Spinal cord (tissue), 10 donors: Measurements from ENCODE around the gene TELO2. TPM values are rescaled to one million over a fixed set of nuclear protein-coding genes. Genes with fewer than 3 reads are reported as not detected.

Experiments used
- DNase-seq, 6 donors: peaks; one replicate each; pipeline versions ENCODE4 v3.0.0 to v3.0.0-alpha.2; 2013 to 2015; ENCODE audit warnings: low spot score in 6 of 6, low read depth in 4 of 6
- H3K27ac ChIP-seq: one replicate; pipeline ENCODE4 v1.5.1; 2013; ENCODE audit warnings: low read depth, low read length, control low read depth
- H3K27me3 ChIP-seq: one replicate; pipeline ENCODE4 v1.6.1; 2013; ENCODE audit warnings: low read length; ENCODE audit not compliant: control insufficient read depth, insufficient read depth
- H3K36me3 ChIP-seq: one replicate; pipeline ENCODE4 v1.6.1; 2013; ENCODE audit warnings: low read length; ENCODE audit not compliant: control insufficient read depth, insufficient read depth
- H3K4me1 ChIP-seq: one replicate; pipeline ENCODE4 v1.6.1; 2013; ENCODE audit warnings: low read length; ENCODE audit not compliant: control insufficient read depth, insufficient read depth
- H3K4me3 ChIP-seq: one replicate; pipeline ENCODE4 v1.5.1; 2013; ENCODE audit warnings: low read depth, low read length, control low read depth
- H3K9me3 ChIP-seq: one replicate; pipeline ENCODE4 v1.6.1; 2013; ENCODE audit warnings: low read length; ENCODE audit not compliant: control insufficient read depth, insufficient read depth
- WGBS: methylation state at CpG from one replicate; pipeline ENCODE4 v1.1.5; 2013; ENCODE audit warnings: missing lambda C conversion rate; ENCODE audit not compliant: insufficient coverage; 5-methylcytosine and 5-hydroxymethylcytosine counted together
- polyA plus RNA-seq, 2 donors: library from polyadenylated mRNA; unstranded; fragments of 120-200 nt; gene quantifications; one replicate each; pipeline ENCODE4 v1.2.1, GENCODE V29; 2013; ENCODE audit not compliant: insufficient read length in 2 of 2
- total RNA-seq, 2 donors: library from RNA; depleted of rRNA in 1 of 2; stranded (reverse); fragments of 120-200 nt in 1 of 2; fragments of >200 nt in 1 of 2; gene quantifications; one replicate each; pipeline versions ENCODE4 v1.2.3 to v1.2.4, GENCODE V29; 2013 to 2014
- donor health status: healthy.

The TELO2 gene
- total and polyA plus RNA-seq, 4 donors = 16.9 to 65.6 (median 37.8) TPM

DNA sequence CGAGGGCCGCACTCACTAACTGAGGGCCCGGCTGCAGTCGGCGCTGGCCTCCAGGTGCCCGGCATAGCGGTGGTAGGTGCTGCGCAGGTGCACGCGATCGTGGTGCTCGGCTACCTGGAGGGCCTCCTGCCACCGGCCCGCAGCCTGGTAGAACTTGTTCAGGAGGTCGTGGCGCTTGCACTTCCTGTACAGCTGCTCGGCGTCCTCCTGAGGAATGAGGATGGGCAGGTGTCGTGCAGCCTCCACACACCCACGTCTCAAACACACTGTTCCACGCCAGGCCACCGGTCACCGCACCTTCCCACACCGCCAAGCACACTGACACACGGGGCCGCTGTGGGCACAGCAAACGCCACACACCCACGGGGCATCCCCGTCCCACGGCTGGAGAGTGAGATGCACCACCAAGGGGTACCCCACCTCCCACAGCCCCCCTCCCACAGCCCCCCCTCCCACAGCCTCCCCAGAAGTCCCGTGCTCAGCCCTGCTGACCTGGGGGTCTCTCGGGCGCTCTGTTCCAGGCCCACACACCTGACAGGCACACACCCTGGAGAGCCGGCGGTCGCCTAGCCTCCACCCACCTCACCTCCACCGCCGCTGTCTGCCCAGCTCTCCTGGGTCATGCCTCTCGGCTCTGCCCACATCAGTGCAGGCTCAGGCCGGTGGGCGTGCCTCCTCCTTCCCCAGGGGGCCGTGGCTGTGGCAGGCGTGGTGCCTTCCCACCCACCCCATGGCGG is 32.9 kb downstream of the TELO2 start:
- H3K4me3 ChIP-seq = no peak overlapping the region
- H3K27me3 ChIP-seq = no peaks in the 10 kb centered on the region
- peaks cover 93% of the 10 kb centered on the region for H3K36me3 ChIP-seq
- no peak overlapping the region for H3K27ac ChIP-seq
- DNase-seq = no peak
- WGBS = 93% methylated on average over 42 of the region's 44 CpGs
- no peaks in the 10 kb centered on the region for H3K9me3 ChIP-seq
- peaks cover 20% of the 10 kb centered on the region for H3K4me1 ChIP-seq

DNA sequence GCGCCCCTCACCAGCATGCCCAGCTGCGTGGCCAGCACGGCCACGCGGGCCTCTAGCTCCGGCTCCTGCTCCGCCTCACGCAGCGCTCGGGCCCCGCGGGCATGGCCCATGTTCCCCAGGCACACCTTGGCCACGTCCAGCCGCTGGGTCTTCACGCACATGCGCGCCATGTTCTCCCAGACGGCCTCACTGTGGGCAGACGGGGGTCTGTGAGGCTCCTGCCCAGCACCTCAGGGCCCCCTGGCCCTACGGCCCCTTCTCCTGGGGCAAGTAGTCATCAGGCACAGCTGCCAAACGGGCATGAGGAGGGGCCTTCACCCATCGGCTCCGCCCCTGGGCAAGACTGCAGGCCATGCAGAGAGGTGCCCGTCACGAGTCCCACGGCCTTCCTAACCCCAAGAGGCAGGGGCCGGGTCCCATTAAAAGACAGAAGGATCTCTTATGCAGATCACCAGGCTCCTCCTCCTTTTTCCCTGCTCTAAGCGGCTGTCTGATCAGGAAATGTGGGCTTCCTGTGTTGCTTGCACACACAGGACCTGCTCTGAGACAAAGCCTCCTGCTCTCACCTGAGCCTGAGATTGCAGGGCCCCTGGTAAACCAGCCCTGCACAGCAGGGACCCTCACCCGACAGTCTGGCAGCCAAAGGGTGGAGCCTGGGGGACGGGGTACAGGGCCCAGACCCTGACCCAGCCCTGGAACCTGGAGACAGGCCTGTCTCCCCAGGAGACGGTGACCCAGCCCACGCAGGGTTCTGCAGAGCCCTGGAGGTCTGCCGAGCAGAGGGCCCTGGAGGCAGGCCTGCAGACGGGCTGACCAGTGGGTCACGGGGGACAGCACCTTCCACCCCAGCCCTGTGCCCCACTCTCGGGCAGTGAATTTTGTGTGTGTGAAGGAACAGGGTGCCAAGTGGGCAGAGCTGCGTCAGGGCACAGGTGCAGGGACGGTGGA is 33.7 kb downstream of the TELO2 start:
- peaks cover 27% of the 10 kb centered on the region for H3K4me1 ChIP-seq
- H3K36me3 ChIP-seq = peaks cover 95% of the 10 kb centered on the region
- no peaks in the 10 kb centered on the region for H3K27me3 ChIP-seq
- DNase-seq = no peak
- H3K27ac ChIP-seq = no peak overlapping the region
- 89% methylated on average over 37 of the region's 38 CpGs for WGBS
- H3K4me3 ChIP-seq = no peak overlapping the region
- H3K9me3 ChIP-seq = no peaks in the 10 kb centered on the region

DNA sequence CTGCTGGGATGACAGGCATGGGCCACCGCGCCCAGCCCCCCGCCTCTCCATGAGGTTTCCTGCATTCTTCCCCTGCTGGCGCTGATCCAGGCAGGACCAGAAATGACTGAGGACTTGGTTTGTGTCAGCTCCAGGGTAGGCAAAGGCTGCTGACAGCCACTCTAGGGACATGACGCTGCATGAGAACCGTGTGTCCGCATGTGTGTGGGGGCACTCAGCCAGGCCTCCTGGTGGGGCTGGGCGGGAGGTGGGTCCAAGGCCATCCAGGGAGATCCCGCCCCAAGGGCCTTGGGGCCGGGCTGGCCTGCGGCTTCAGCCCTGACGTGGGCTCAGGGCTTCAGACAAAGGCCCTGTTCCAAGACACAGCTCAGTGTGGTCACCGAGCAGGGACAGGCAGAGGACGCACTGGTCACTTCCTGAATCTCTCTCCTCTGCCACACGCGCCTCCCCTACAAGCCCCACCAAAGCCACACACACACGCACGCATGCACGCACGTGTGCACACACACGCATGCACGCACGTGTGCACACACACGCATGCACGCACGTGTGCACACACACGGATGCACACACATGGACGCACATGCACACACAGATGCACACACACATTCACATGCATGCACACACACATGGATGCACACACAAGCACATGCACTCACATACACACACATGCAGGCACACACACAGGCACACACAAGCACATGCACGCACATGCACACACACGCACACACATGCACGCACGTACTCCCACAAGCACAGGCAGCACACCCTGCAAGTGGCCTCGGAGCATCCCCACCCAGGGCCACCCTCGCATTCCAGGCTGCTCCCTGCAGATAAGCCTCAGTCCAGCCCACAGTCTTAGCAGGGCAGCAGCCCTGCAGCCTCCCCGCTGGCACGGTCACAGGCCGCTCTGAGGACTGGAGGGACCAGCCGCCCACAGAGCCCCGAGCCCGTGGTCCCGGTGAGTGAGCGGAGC is 35.0 kb downstream of the TELO2 start:
- Histone ChIP-seq H3K4me3 (no peak overlapping the region), H3K27ac (no peak overlapping the region), H3K4me1 (peaks cover 39% of the 10 kb centered on the region), H3K36me3 (peaks cover 95% of the 10 kb centered on the region), H3K27me3 (no peaks in the 10 kb centered on the region), H3K9me3 (no peaks in the 10 kb centered on the region)
- no peak for DNase-seq
- WGBS = 84% methylated on average over 42 of the region's 42 CpGs

DNA sequence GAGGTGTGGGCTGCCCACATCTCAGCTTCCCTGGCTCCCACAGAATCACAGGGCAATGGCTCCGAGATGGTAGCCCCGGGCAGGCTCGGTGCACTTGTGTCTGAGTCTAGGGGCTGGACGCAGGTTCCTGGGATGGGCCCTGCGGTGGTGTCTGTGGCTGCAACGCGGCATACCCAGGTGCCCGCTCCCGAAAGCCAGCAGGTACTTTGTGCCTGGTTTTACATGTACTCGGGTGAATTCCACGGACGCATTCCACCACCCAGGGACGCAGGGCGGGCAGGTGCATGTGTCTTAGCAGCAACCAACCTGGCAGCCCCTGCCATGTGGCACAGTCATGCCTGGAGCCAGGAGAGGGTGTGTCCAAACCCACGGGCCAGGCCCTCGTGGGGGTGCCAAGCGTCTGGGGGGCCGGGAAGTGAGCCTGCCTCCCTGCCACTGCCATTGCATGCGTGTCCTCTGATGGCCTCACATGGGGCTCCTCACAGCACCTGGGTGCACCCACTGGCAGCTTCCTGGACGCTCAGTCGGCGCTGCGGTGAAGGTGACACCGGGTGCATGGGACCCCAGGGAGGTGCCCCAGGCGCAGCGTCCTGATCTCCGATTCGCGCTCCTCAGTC is 35.9 kb downstream of the TELO2 start:
- Histone ChIP-seq H3K4me1 (peaks cover 45% of the 10 kb centered on the region), H3K9me3 (no peaks in the 10 kb centered on the region)
- WGBS = 95% methylated on average over 29 of the region's 29 CpGs

DNA sequence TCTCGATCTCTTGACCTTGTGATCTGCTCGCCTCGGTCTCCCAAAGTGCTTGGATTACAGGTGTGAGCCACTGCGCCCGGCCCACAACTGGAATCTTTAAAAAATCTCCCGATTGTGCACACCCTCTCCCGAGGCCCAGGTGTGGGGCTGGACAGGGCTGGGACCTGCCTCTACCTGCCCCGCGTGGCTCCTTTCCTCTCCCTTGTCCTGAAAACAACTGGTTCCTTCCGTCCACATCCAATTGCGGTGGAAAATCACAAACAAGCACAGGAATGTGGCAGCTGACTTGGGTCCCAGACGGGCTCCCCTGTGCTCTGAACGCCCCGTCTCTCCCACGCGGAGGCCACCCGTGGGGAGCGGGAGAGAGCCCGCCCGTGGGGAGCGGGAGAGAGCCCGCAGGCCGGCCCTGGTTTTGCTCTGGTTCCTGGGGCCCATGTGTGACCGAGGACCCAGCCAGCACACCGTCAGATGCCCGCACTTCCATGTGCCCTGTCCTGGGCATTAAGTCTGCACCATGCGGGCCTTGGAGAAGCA is 37.3 kb downstream of the TELO2 start:
- H3K27ac ChIP-seq = no peak overlapping the region
- WGBS = 92% methylated on average over 26 of the region's 27 CpGs
- peaks cover 45% of the 10 kb centered on the region for H3K4me1 ChIP-seq

More for the DNA sequence above, 35.9 kb downstream of the TELO2 start:
- Histone ChIP-seq H3K27ac (no peak overlapping the region), H3K4me3 (no peak overlapping the region), H3K36me3 (peaks cover 95% of the 10 kb centered on the region), H3K27me3 (no peaks in the 10 kb centered on the region)
- no peak for DNase-seq

DNA sequence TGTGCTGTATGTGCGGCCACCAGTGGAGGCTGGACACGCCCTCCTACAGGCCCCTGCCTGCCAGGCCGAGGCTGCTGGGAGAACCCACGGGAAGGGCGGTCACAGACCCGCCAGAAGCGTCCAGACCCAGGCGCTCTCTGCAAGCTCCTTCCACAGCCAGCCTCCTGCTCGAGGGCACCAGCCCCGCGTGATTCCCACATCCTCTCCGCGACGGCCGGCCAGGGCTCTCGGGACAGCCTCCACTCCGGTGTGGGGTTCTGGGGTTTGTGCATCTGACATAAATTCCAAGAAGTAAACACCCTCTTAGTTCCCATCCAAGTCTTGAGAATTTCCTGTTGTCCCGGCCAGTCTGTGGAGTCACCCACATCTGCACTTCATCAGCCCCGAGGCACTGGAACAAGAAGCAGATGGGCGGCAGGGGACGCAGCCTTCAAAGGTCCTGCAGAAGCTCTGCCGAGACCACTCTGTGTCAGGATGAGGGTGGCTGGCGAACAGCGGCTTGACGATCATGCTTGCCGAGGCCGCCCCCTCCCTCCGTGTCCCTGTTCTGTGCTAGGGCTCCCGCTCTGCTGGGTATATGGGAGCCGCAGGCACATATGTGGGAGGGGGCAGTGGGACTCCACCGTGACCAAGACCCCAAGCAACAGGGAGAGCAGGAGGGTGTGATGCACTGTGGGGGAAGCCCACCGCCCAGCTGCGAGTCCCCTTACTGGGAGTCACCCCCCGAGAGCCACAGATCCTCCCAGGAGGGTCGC is 37.9 kb downstream of the TELO2 start:
- Histone ChIP-seq H3K4me1 (peaks cover 50% of the 10 kb centered on the region), H3K27me3 (no peaks in the 10 kb centered on the region), H3K9me3 (no peaks in the 10 kb centered on the region), H3K27ac (peak overlapping the region; percentile 4), H3K4me3 (no peak overlapping the region), H3K36me3 (peaks cover 90% of the 10 kb centered on the region)
- 76% methylated on average over 26 of the region's 35 CpGs for WGBS
- peak in 1 of 6 donors; percentile 33 for DNase-seq

More for the DNA sequence above, 37.3 kb downstream of the TELO2 start:
- DNase-seq = no peak
- Histone ChIP-seq H3K36me3 (peaks cover 90% of the 10 kb centered on the region), H3K27me3 (no peaks in the 10 kb centered on the region), H3K4me3 (no peak overlapping the region), H3K9me3 (no peaks in the 10 kb centered on the region)

DNA sequence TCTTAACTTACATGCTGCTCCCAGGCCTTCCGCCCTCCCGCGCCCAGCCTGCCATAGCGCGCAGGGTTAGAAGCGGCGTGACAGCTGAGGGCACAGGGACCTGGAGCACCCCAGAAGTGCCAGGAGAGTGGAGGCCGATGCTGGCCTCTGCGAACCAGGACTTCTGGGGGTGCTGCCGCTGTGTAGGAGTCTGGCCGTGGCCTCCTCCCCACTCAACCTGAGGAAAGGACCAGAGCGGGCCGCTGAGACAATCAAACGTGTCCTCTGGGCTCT is 38.4 kb downstream of the TELO2 start:
- Histone ChIP-seq H3K27me3 (no peaks in the 10 kb centered on the region), H3K9me3 (no peaks in the 10 kb centered on the region), H3K4me3 (no peak overlapping the region), H3K27ac (peak overlapping the region; percentile 4), H3K36me3 (peaks cover 90% of the 10 kb centered on the region), H3K4me1 (peaks cover 55% of the 10 kb centered on the region)
- DNase-seq = no peak
- 86% methylated on average over 11 of the region's 14 CpGs for WGBS

DNA sequence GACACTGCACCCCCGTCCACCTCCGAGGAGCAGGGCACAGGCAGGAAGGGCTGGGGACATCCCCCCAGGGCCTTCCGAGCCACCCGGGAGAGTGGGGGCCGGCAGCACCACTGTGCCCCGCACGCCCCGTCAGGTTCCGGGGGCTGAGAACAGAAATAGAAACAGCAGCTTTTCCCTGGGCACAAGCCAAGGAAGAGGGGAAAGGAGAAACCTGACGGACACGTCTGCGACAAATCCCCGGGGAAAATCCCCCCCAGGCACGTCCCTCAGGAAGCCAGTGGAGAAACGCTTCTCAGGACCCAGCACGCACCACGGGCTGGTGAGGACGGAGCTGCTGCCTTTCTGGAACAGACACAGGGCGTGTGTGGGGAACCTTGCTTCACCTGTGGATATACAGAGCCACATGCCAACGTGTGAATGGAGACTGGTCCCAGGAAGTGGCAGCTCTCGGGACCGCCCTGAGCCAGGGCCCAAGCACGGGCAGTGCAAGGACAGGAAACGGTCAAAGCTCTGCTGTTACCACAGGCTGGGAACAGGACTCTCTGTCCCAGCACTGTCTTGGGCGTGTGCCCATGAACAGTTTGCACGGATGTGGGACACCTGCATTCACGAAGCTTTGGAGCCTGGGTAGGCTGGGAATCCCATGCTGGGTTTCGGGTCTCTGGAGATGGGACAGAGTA is 39.1 kb downstream of the TELO2 start:
- WGBS = 66% methylated on average over 28 of the region's 28 CpGs
- H3K4me3 ChIP-seq = no peak overlapping the region
- peaks cover 90% of the 10 kb centered on the region for H3K36me3 ChIP-seq
- H3K27me3 ChIP-seq = no peaks in the 10 kb centered on the region
- H3K27ac ChIP-seq = peak overlapping the region; percentile 61
- H3K9me3 ChIP-seq = no peaks in the 10 kb centered on the region
- H3K4me1 ChIP-seq = peaks cover 55% of the 10 kb centered on the region
- no peak for DNase-seq
